GM23248 (cell line): ENCODE results near the gene SLC18A3. TPM values are rescaled to one million over a fixed set of nuclear protein-coding genes. Genes with fewer than 3 reads are reported as not detected.

Experiments used
- DNase-seq: peaks from one replicate; pipeline ENCODE4 v3.0.0-alpha.2; 2015
- H2AFZ ChIP-seq: fragments of 200-600 bp; sonication (generic); 2 replicates; pipeline ENCODE4 v1.6.1; 2016; ENCODE audit warnings: antibody characterized with exemption
- H3F3A ChIP-seq: fragments of 200-600 bp; sonication (generic); 2 replicates; pipeline ENCODE4 v1.6.1; 2016; ENCODE audit warnings: mild to moderate bottlenecking, antibody characterized with exemption, mixed run types; ENCODE audit not compliant: insufficient read depth
- H3K27ac ChIP-seq: fragments of 200-600 bp; sonication (generic); 2 replicates; pipeline ENCODE4 v1.5.1; 2016; ENCODE audit warnings: mild to moderate bottlenecking
- H3K27me3 ChIP-seq: fragments of 200-600 bp; sonication (generic); replicated peaks from 2 replicates; pipeline ENCODE4 v1.6.1; 2016; ENCODE audit warnings: mild to moderate bottlenecking; ENCODE audit not compliant: insufficient read depth
- H3K36me3 ChIP-seq: fragments of 200-600 bp; sonication (generic); 2 replicates; pipeline ENCODE4 v1.6.1; 2016; ENCODE audit warnings: low read depth, mild to moderate bottlenecking
- H3K4me1 ChIP-seq: fragments of 200-600 bp; sonication (generic); 2 replicates; pipeline ENCODE4 v1.6.1; 2016; ENCODE audit warnings: mild to moderate bottlenecking; ENCODE audit not compliant: insufficient read depth
- H3K4me2 ChIP-seq: fragments of 200-600 bp; sonication (generic); one replicate; pipeline ENCODE4 v1.6.1; 2016; ENCODE audit warnings: mild to moderate bottlenecking; ENCODE audit not compliant: unreplicated experiment
- H3K4me3 ChIP-seq: fragments of 200-600 bp; sonication (generic); 2 replicates; pipeline ENCODE4 v1.5.1; 2016; ENCODE audit warnings: mild to moderate bottlenecking
- H3K79me2 ChIP-seq: fragments of 200-600 bp; sonication (generic); 2 replicates; pipeline ENCODE4 v1.6.1; 2016; ENCODE audit warnings: mild to moderate bottlenecking; ENCODE audit not compliant: insufficient read depth
- H3K9ac ChIP-seq: fragments of 200-600 bp; sonication (generic); 2 replicates; pipeline ENCODE4 v1.6.1; 2016; ENCODE audit warnings: mild to moderate bottlenecking
- H3K9me2 ChIP-seq: fragments of 200-600 bp; sonication (generic); 2 replicates; pipeline ENCODE4 v1.6.1; 2016; ENCODE audit warnings: mixed run types, mild to moderate bottlenecking, moderate library complexity; ENCODE audit not compliant: insufficient read depth
- H3K9me3 ChIP-seq: fragments of 200-600 bp; sonication (generic); one replicate; pipeline ENCODE4 v1.6.1; 2017; ENCODE audit warnings: low read depth
- H4K20me1 ChIP-seq: fragments of 200-600 bp; sonication (generic); 2 replicates; pipeline ENCODE4 v1.6.0; 2016; ENCODE audit not compliant: insufficient read depth
- EZH2 ChIP-seq: fragments of 200-600 bp; sonication (generic); IDR thresholded peaks from 2 replicates; pipeline ENCODE4 v1.6.1; 2018; ENCODE audit warnings: antibody characterized with exemption, mild to moderate bottlenecking; ENCODE audit not compliant: insufficient read depth, poor library complexity, severe bottlenecking
- EZH2phosphoT487 ChIP-seq: fragments of 200-600 bp; sonication (generic); IDR thresholded peaks from 2 replicates; pipeline ENCODE4 v1.6.1; 2018; ENCODE audit warnings: antibody characterized with exemption, moderate library complexity, mild to moderate bottlenecking, low read depth; ENCODE audit not compliant: insufficient read depth
- WGBS, 2 experiments: methylation state at CpG; one replicate each; pipeline ENCODE4 v1.1.6; 2015 to 2017; ENCODE audit warnings: low lambda C conversion rate in 2 of 2, low coverage in 1 of 2; ENCODE audit errors: missing lambda C conversion rate in 2 of 2; 5-methylcytosine and 5-hydroxymethylcytosine counted together
- in situ Hi-C: fragments of 300-500 bp; cut with MboI; formaldehyde crosslinking; loops from 2 replicates; pipeline ENCODE4 v1.15.0; 2020
- polyA plus RNA-seq: library from polyadenylated mRNA; unstranded; fragments of >200 nt; fragmentation: Nextera tagmentation; extraction: Ambion mirVana; gene quantifications from 2 replicates; pipeline ENCODE4 v1.2.1, GENCODE V29; 2016
- total RNA-seq: library from RNA; depleted of rRNA; stranded (reverse); fragments of >200 nt; shearing (Covaris generic); gene quantifications from 2 replicates; pipeline ENCODE4 v1.2.3, GENCODE V29; 2014

Gene SLC18A3
- total and polyA plus RNA-seq, 2 experiments from 2014 or later: not detected

- Histone ChIP-seq H3K36me3 (no peaks in the 10 kb centered on the region), H3K9ac (no peak overlapping the region), H3K27ac (no peak overlapping the region), H3K9me3 (no peaks in the 10 kb centered on the region), H3K27me3 (peaks cover 69% of the 10 kb centered on the region), H2AFZ (no peak overlapping the region), H3K4me3 (no peak overlapping the region), H3F3A (no peaks in the 10 kb centered on the region), H3K4me2 (no peak overlapping the region), H3K79me2 (no peaks in the 10 kb centered on the region), H3K9me2 (no peaks in the 10 kb centered on the region), H4K20me1 (no peaks in the 10 kb centered on the region), H3K4me1 (no peaks in the 10 kb centered on the region)
- 2 to 5% methylated on average over 41 to 58 of the region's 62 CpGs for WGBS, 2 experiments
- in situ Hi-C loops: no loop called here
- TF ChIP-seq EZH2phosphoT487: no peak
- peak; percentile 74 for TF ChIP-seq EZH2
- DNase-seq: no peak
These were observed 612 bp upstream of the SLC18A3 start for GRCh38 chr10:49609283-49610113.

- H3K4me1 ChIP-seq: no peaks in the 10 kb centered on the region
- no peaks in the 10 kb centered on the region for H3K36me3 ChIP-seq
- no peak for DNase-seq
- H3K9me2 ChIP-seq: no peaks in the 10 kb centered on the region
- in situ Hi-C loops: no loop called here
- H4K20me1 ChIP-seq: no peaks in the 10 kb centered on the region
- H2AFZ ChIP-seq: no peak overlapping the region
- H3K27me3 ChIP-seq: peaks cover 78% of the 10 kb centered on the region
- no peaks in the 10 kb centered on the region for H3F3A ChIP-seq
- no peaks in the 10 kb centered on the region for H3K79me2 ChIP-seq
- no peak overlapping the region for H3K27ac ChIP-seq
- H3K9ac ChIP-seq: no peak overlapping the region
- H3K9me3 ChIP-seq: no peaks in the 10 kb centered on the region
- no peak for TF ChIP-seq EZH2phosphoT487
- peak; percentile 83 for TF ChIP-seq EZH2
- no peak overlapping the region for H3K4me2 ChIP-seq
- WGBS, 2 experiments: 5 to 7% methylated on average over 43 to 51 of the region's 72 CpGs
- H3K4me3 ChIP-seq: no peak overlapping the region
These were observed 502 bp downstream of the SLC18A3 start for GRCh38 chr10:49610458-49611165.

GRCh38 chr10:49611166-49611815 lies 1.2 kb downstream of the SLC18A3 start:
- no peak overlapping the region for H3K4me2 ChIP-seq

GRCh38 chr10:49611816-49612512 lies 1.9 kb downstream of the SLC18A3 start:
- Histone ChIP-seq H3K9ac (no peak overlapping the region), H3K27me3 (peaks cover 85% of the 10 kb centered on the region), H2AFZ (no peak overlapping the region), H4K20me1 (no peaks in the 10 kb centered on the region), H3F3A (no peaks in the 10 kb centered on the region), H3K9me3 (no peaks in the 10 kb centered on the region), H3K36me3 (no peaks in the 10 kb centered on the region), H3K4me1 (no peaks in the 10 kb centered on the region), H3K27ac (no peak overlapping the region), H3K79me2 (no peaks in the 10 kb centered on the region), H3K4me2 (no peak overlapping the region), H3K9me2 (no peaks in the 10 kb centered on the region), H3K4me3 (no peak overlapping the region)
- 16 to 18% methylated on average over 43 to 46 of the region's 53 CpGs for WGBS, 2 experiments
- in situ Hi-C loops: no loop called here
- TF ChIP-seq EZH2phosphoT487: no peak
- TF ChIP-seq EZH2: no peak
- no peak for DNase-seq

More at GRCh38 chr10:49611166-49611815, 1.2 kb downstream of the SLC18A3 start:
- 8 to 9% methylated on average over 60 of the region's 63 CpGs for WGBS, 2 experiments
- in situ Hi-C loops: no loop called here
- H3K36me3 ChIP-seq: no peaks in the 10 kb centered on the region
- H3K9ac ChIP-seq: no peak overlapping the region
- peaks cover 80% of the 10 kb centered on the region for H3K27me3 ChIP-seq
- no peaks in the 10 kb centered on the region for H4K20me1 ChIP-seq
- no peak overlapping the region for H2AFZ ChIP-seq
- H3K9me3 ChIP-seq: no peaks in the 10 kb centered on the region
- TF ChIP-seq EZH2: peak; percentile 78
- TF ChIP-seq EZH2phosphoT487: peak; percentile 28; the same call in 1 of the 2 replicates
- H3K4me3 ChIP-seq: no peak overlapping the region
- H3K9me2 ChIP-seq: no peaks in the 10 kb centered on the region
- H3F3A ChIP-seq: no peaks in the 10 kb centered on the region
- peak; percentile 22 for DNase-seq
- H3K27ac ChIP-seq: no peak overlapping the region
- H3K4me1 ChIP-seq: no peaks in the 10 kb centered on the region
- no peaks in the 10 kb centered on the region for H3K79me2 ChIP-seq
